Mesenteric fat pad (tissue), 1 donor: ENCODE results near the gene ADD3. TPM values are rescaled to one million over a fixed set of nuclear protein-coding genes. Genes with fewer than 3 reads are reported as not detected.

Source experiments
- DNase-seq: peaks from one replicate; pipeline ENCODE4 v3.0.0-alpha.2; 2020; ENCODE audit warnings: low spot score
- total RNA-seq: library from RNA; stranded (reverse); fragmentation: NEBNext Ultra II Directional; extraction: Animal tissue kit (Norgen Biotek cat#: 25700); gene quantifications from one replicate; pipeline ENCODE4 v1.2.1, GENCODE V29; 2021
- donor health status: DM: yes; HTN: yes; CAD: no.

The ADD3 gene
- total RNA-seq, 1 donor from 2014 or later, result 89.6 TPM

GRCh38 chr10:110059925-110060324, 52.1 kb downstream of the ADD3 start:
- no peak for DNase-seq

- DNase-seq, result no peak
These were observed 53.9 kb downstream of the ADD3 start for GRCh38 chr10:110061687-110062086.

- DNase-seq, result no peak
These were observed 57.5 kb downstream of the ADD3 start for GRCh38 chr10:110065269-110065668.

GRCh38 chr10:110067960-110068770, 60.4 kb downstream of the ADD3 start:
- no peak for DNase-seq

GRCh38 chr10:110068780-110069179, 61.0 kb downstream of the ADD3 start:
- no peak for DNase-seq

GRCh38 chr10:110069502-110069982, 61.8 kb downstream of the ADD3 start:
- no peak for DNase-seq

GRCh38 chr10:110073896-110074295, 66.1 kb downstream of the ADD3 start:
- no peak for DNase-seq

GRCh38 chr10:110074298-110074697, 66.5 kb downstream of the ADD3 start:
- DNase-seq, result no peak

- DNase-seq, result no peak
These were observed 67.2 kb downstream of the ADD3 start for GRCh38 chr10:110074758-110075671.

GRCh38 chr10:110075686-110076085, 67.9 kb downstream of the ADD3 start:
- no peak for DNase-seq

- no peak for DNase-seq
These were observed 69.0 kb downstream of the ADD3 start for GRCh38 chr10:110076559-110077318.

- DNase-seq, result no peak
These were observed 69.8 kb downstream of the ADD3 start for GRCh38 chr10:110077436-110078130.

- DNase-seq, result no peak
These were observed 70.5 kb downstream of the ADD3 start for GRCh38 chr10:110078317-110078716.

GRCh38 chr10:110081911-110082310, 74.1 kb downstream of the ADD3 start:
- no peak for DNase-seq

- no peak for DNase-seq
These were observed 76.1 kb downstream of the ADD3 start for GRCh38 chr10:110083884-110084283.

- no peak for DNase-seq
These were observed 79.9 kb downstream of the ADD3 start for GRCh38 chr10:110087682-110088081.

- no peak for DNase-seq
These were observed 80.8 kb downstream of the ADD3 start for GRCh38 chr10:110088367-110089104.

GRCh38 chr10:110091830-110092229, 84.0 kb downstream of the ADD3 start:
- no peak for DNase-seq

- DNase-seq, result no peak
These were observed 85.9 kb downstream of the ADD3 start for GRCh38 chr10:110093722-110094121.

GRCh38 chr10:110094786-110095185, 87.0 kb downstream of the ADD3 start:
- DNase-seq, result no peak
